ENCODE measurements around the gene CDH6. TPM values are rescaled to one million over a fixed set of nuclear protein-coding genes. Genes with fewer than 3 reads are reported as not detected.

The CDH6 gene
- total RNA-seq, 2 donors from 2014 or later = not detected

DNA sequence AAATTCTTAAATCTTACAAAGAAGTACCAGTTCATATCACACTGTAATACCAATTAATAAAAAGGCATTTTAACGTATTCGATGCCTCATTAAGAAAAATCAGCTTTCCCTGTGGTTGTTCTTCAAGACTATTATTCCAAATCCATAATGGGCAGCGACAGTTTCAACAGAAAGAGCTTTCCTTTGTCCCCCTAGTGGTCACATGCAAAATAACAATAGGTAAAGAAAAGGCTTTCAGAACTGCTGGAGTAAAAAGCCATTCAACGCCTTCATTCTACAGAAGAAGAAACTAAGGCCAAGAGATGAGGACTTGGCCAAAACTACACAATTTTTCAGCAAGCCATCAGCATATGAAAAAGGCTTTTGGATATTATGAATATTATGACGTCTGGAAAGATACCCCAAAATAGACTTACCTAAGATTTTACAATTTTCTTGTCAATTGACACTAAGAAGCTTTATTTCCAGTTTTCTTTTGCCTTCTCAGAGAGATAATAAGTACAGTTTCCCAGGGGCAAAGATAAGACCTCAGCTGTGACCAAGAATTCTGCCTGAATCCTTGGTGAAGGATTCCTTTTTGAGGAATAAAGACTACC is 6.7 kb upstream of the CDH6 start:
- Mint-ChIP-seq H3K4me1 (peaks cover 4% of the 10 kb centered on the region), H3K9me3 (no peaks in the 10 kb centered on the region), H3K27me3 (peaks cover 7% of the 10 kb centered on the region), H3K4me3 (no peak overlapping the region), H3K27ac (no peak overlapping the region), H3K36me3 (ENCODE audit: low read depth) (no peaks in the 10 kb centered on the region)
- ATAC-seq (replicated peaks) = no peak

DNA sequence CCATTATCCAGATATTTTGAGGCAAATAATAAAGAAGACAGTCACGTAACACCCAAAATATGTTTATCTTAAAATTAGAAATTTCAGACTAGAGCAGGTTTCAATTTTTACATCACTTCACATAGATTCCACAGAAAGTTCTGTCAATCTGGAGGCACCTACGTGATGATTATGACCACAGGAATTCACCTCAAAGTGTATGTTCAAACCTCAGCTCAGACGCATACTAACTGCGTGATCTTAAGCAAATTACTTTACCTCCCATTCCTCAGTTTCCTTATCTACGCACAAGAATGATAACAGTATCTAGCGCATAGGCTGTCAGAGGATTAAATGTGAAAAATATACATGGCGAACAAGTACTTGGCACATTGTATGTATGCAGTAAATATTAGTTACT is 5.9 kb upstream of the CDH6 start:
- H3K27ac Mint-ChIP-seq = no peak overlapping the region
- no peak overlapping the region for H3K4me3 Mint-ChIP-seq

DNA sequence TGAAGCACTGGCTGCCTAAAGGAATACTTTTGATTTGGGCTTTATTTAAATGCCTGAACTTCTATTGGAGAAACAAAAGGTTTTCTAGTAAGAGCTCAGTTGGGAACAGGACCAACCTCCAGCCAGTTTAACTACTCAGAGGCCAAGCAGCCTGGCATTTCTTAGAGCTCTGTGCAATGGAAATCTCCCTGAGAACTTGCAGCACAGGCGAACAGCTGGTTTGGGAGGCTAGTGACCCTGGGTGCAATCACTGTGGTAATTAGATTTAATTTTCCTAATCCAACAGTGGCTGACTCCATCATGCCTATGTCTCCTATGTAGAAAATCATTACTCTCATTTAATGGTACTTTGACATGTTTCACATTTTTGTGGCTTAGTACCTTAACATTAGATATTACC is 1.0 kb upstream of the CDH6 start:
- Mint-ChIP-seq H3K4me1 (no peaks in the 10 kb centered on the region), H3K27ac (no peak overlapping the region)

More for the DNA sequence above, 5.9 kb upstream of the CDH6 start:
- peaks cover 4% of the 10 kb centered on the region for H3K4me1 Mint-ChIP-seq
- ATAC-seq (replicated peaks) = no peak
- no peaks in the 10 kb centered on the region for H3K36me3 Mint-ChIP-seq (ENCODE audit: low read depth)
- peaks cover 16% of the 10 kb centered on the region for H3K27me3 Mint-ChIP-seq
- H3K9me3 Mint-ChIP-seq = no peaks in the 10 kb centered on the region

GRCh38 chr5:31193116-31193515 is 370 bp upstream of the CDH6 start:
- ATAC-seq (replicated peaks) = no peak
- H3K27ac Mint-ChIP-seq = no peak overlapping the region
- no peaks in the 10 kb centered on the region for H3K36me3 Mint-ChIP-seq (ENCODE audit: low read depth)
- H3K4me1 Mint-ChIP-seq = no peaks in the 10 kb centered on the region
- H3K4me3 Mint-ChIP-seq = no peak overlapping the region
- no peaks in the 10 kb centered on the region for H3K9me3 Mint-ChIP-seq
- H3K27me3 Mint-ChIP-seq = peaks cover 43% of the 10 kb centered on the region

More for the DNA sequence above, 1.0 kb upstream of the CDH6 start:
- Mint-ChIP-seq H3K9me3 (no peaks in the 10 kb centered on the region), H3K36me3 (ENCODE audit: low read depth) (no peaks in the 10 kb centered on the region), H3K27me3 (peaks cover 40% of the 10 kb centered on the region), H3K4me3 (no peak overlapping the region)
- ATAC-seq (replicated peaks) = no peak

DNA sequence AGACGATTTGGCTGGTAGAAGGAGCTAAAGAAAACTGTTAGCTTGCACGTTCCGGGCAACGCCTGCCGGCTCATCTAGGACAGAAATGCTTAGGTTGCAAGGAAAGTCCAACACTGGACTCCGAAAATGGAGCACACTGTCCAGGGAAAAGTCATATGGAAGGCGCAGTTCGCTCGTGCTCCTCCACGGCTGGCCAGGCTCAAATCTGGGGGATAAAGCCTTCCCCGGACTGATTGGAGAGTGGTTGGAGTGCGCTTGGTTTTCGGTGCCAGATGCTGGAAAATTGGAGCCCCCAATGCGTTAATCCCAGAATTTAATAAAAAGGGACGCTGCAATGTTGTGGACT is 955 bp downstream of the CDH6 start:
- H3K27ac Mint-ChIP-seq = no peak overlapping the region
- no peaks in the 10 kb centered on the region for H3K4me1 Mint-ChIP-seq
- no peak for ATAC-seq (replicated peaks)
- H3K4me3 Mint-ChIP-seq = no peak overlapping the region
- H3K9me3 Mint-ChIP-seq = no peaks in the 10 kb centered on the region
- H3K36me3 Mint-ChIP-seq (ENCODE audit: low read depth) = no peaks in the 10 kb centered on the region
- peaks cover 43% of the 10 kb centered on the region for H3K27me3 Mint-ChIP-seq

DNA sequence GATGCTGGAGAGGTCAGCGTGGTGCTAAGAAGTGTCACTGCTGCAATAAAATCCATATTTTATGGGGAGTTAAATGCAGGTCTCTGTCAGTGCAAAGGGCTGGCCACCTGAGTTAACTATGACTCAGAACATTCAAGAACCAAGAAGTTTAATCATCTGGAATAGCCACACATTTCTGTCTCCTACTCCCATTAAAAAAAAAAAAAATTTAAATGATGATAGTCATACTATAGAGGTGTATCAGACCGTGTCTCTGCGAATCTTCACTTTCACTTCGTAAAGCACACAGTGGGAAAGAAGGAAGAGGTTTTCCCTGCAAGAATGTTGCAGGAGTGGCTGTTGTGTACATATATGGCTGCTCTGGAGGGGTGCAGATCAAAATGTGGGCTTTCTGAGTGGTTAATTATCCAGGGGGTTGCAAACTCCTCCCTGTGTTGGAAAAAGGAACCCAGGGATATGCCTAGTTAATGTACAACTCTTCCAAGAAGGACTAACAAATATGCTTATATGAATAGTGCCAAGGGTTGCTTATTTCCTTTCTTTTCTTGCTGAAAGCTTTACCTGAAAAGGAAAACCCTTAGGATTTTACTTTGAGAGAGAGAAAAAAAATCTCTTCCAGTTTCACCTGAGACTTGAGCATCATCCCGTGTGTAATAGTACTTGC is 1.5 kb downstream of the CDH6 start:
- no peaks in the 10 kb centered on the region for H3K4me1 Mint-ChIP-seq
- no peak overlapping the region for H3K27ac Mint-ChIP-seq
- no peaks in the 10 kb centered on the region for H3K9me3 Mint-ChIP-seq
- H3K36me3 Mint-ChIP-seq (ENCODE audit: low read depth) = no peaks in the 10 kb centered on the region
- peaks cover 43% of the 10 kb centered on the region for H3K27me3 Mint-ChIP-seq
- no peak overlapping the region for H3K4me3 Mint-ChIP-seq
- ATAC-seq (replicated peaks) = no peak

- Mint-ChIP-seq H3K9me3 (no peaks in the 10 kb centered on the region), H3K4me1 (no peaks in the 10 kb centered on the region), H3K27ac (no peak overlapping the region), H3K4me3 (no peak overlapping the region), H3K27me3 (peaks cover 43% of the 10 kb centered on the region), H3K36me3 (ENCODE audit: low read depth) (no peaks in the 10 kb centered on the region)
- no peak for ATAC-seq (replicated peaks)
Observed at GRCh38 chr5:31196309-31196708, 2.8 kb downstream of the CDH6 start.

- Mint-ChIP-seq H3K36me3 (ENCODE audit: low read depth) (no peaks in the 10 kb centered on the region), H3K4me1 (no peaks in the 10 kb centered on the region), H3K9me3 (no peaks in the 10 kb centered on the region), H3K4me3 (no peak overlapping the region), H3K27me3 (peaks cover 38% of the 10 kb centered on the region), H3K27ac (no peak overlapping the region)
- ATAC-seq (replicated peaks) = no peak
Observed at GRCh38 chr5:31197183-31197582, 3.7 kb downstream of the CDH6 start.

- Mint-ChIP-seq H3K4me3 (no peak overlapping the region), H3K27ac (no peak overlapping the region), H3K27me3 (peaks cover 6% of the 10 kb centered on the region), H3K36me3 (ENCODE audit: low read depth) (no peaks in the 10 kb centered on the region), H3K4me1 (no peaks in the 10 kb centered on the region), H3K9me3 (no peaks in the 10 kb centered on the region)
- ATAC-seq (replicated peaks) = no peak
Observed at GRCh38 chr5:31204958-31205357, 11.5 kb downstream of the CDH6 start.

DNA sequence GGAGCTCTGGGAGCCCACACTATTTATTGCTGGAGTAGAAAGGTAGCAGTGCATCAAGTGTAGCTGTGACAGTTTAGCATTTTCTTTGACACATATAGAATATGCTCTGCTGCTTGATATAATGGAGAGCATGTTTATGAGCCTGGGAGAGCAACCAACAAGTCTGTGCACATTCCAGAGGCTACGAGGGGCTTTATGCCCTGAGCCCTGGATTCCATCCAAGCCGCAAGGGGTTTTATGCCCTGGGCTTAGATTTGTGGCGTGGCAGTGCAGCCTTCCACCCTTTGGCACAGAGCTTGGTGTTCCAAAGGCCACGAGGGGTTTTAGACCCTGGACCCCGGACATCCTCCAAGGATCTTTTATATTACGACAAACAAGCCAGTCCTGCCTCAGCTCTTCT is 14.6 kb downstream of the CDH6 start:
- Mint-ChIP-seq H3K36me3 (ENCODE audit: low read depth) (no peaks in the 10 kb centered on the region), H3K4me1 (no peaks in the 10 kb centered on the region), H3K9me3 (no peaks in the 10 kb centered on the region), H3K4me3 (no peak overlapping the region), H3K27me3 (peaks cover 6% of the 10 kb centered on the region), H3K27ac (no peak overlapping the region)
- ATAC-seq (replicated peaks) = no peak

DNA sequence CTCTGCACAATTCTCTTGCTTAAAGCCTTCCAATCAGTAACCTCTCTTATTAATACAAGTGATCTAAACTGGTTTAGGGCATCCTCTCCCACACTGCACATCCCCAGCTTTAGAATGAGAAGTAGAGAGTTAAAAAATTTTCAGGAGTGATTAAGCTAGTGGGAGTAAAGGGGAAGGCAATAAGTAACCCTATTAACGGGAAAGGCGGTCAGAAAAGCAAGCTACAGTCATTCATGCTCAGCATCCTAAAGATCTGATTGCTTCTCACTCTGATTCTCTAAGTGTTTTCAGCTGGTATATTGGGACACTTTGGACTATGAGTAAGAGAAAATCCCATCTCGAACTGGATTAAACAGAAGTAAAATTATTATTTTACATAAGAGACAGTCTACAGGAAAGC is 15.8 kb downstream of the CDH6 start:
- no peak overlapping the region for H3K27ac Mint-ChIP-seq
- H3K4me1 Mint-ChIP-seq = no peaks in the 10 kb centered on the region
- no peaks in the 10 kb centered on the region for H3K36me3 Mint-ChIP-seq (ENCODE audit: low read depth)
- no peak for ATAC-seq (replicated peaks)
- H3K4me3 Mint-ChIP-seq = no peak overlapping the region
- H3K9me3 Mint-ChIP-seq = no peaks in the 10 kb centered on the region
- peaks cover 6% of the 10 kb centered on the region for H3K27me3 Mint-ChIP-seq

- no peaks in the 10 kb centered on the region for H3K36me3 Mint-ChIP-seq (ENCODE audit: low read depth)
- no peak overlapping the region for H3K4me3 Mint-ChIP-seq
- H3K4me1 Mint-ChIP-seq = no peaks in the 10 kb centered on the region
- H3K27me3 Mint-ChIP-seq = peaks cover 6% of the 10 kb centered on the region
- H3K27ac Mint-ChIP-seq = no peak overlapping the region
- no peak for ATAC-seq (replicated peaks)
- no peaks in the 10 kb centered on the region for H3K9me3 Mint-ChIP-seq
Observed at GRCh38 chr5:31211098-31211497, 17.6 kb downstream of the CDH6 start.

- H3K9me3 Mint-ChIP-seq = no peaks in the 10 kb centered on the region
- H3K27me3 Mint-ChIP-seq = peaks cover 3% of the 10 kb centered on the region
- H3K4me3 Mint-ChIP-seq = no peak overlapping the region
- no peaks in the 10 kb centered on the region for H3K4me1 Mint-ChIP-seq
- no peaks in the 10 kb centered on the region for H3K36me3 Mint-ChIP-seq (ENCODE audit: low read depth)
- no peak for ATAC-seq (replicated peaks)
- H3K27ac Mint-ChIP-seq = no peak overlapping the region
Observed at GRCh38 chr5:31213257-31213656, 19.8 kb downstream of the CDH6 start.

DNA sequence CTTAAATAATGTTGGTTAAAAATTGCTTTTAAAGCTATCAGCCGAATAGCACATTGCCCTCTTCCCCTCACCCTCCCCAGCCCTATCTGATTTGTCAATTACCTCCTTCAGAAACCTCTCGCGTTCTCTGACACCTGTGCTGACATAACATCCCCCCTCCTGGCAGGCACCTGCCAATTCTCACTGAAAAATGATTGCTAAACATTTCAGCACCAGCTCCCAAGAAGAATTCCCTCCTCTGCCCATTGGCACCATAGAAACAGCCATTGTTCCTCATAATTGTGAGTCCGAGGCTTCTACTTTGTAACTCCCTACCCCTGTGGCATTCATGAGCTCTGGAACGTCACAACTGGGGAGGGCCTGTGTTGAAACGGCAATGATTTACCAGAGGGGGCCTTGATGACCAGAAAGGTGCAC is 20.2 kb downstream of the CDH6 start:
- Mint-ChIP-seq H3K4me3 (no peak overlapping the region), H3K36me3 (ENCODE audit: low read depth) (no peaks in the 10 kb centered on the region), H3K9me3 (no peaks in the 10 kb centered on the region), H3K27ac (no peak overlapping the region), H3K4me1 (no peaks in the 10 kb centered on the region), H3K27me3 (peaks cover 7% of the 10 kb centered on the region)
- no peak for ATAC-seq (replicated peaks)

- Mint-ChIP-seq H3K9me3 (no peaks in the 10 kb centered on the region), H3K4me1 (no peaks in the 10 kb centered on the region)
Observed at GRCh38 chr5:31214229-31214628, 20.7 kb downstream of the CDH6 start.

DNA sequence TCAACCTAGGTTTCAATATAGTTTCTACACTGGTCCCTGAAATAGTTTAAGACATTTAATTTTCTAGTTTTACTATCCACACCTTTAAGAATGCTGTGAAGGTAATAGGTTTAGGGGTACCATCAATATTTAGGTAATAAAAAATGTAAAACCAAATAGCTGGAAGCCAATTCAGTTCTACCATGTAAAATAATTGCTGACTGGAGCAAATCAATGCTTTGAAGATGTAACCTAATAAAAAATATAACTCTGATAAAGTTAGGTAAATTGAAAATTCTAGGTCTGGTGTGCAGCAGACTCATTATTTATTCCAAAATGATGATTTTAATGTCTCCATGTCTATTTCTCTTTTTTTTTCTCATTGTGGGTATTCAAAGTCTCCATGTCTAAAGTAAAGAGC is 21.8 kb downstream of the CDH6 start:
- H3K4me3 Mint-ChIP-seq = no peak overlapping the region
- no peak for ATAC-seq (replicated peaks)
- H3K9me3 Mint-ChIP-seq = no peaks in the 10 kb centered on the region
- no peaks in the 10 kb centered on the region for H3K36me3 Mint-ChIP-seq (ENCODE audit: low read depth)
- H3K27ac Mint-ChIP-seq = no peak overlapping the region
- H3K27me3 Mint-ChIP-seq = peaks cover 11% of the 10 kb centered on the region
- no peaks in the 10 kb centered on the region for H3K4me1 Mint-ChIP-seq

More at GRCh38 chr5:31214229-31214628, 20.7 kb downstream of the CDH6 start:
- H3K4me3 Mint-ChIP-seq = no peak overlapping the region
- ATAC-seq (replicated peaks) = no peak
- H3K36me3 Mint-ChIP-seq (ENCODE audit: low read depth) = no peaks in the 10 kb centered on the region
- peaks cover 9% of the 10 kb centered on the region for H3K27me3 Mint-ChIP-seq
- H3K27ac Mint-ChIP-seq = no peak overlapping the region
